ENCODE data around the gene TAF6.

Gene TAF6

DNA sequence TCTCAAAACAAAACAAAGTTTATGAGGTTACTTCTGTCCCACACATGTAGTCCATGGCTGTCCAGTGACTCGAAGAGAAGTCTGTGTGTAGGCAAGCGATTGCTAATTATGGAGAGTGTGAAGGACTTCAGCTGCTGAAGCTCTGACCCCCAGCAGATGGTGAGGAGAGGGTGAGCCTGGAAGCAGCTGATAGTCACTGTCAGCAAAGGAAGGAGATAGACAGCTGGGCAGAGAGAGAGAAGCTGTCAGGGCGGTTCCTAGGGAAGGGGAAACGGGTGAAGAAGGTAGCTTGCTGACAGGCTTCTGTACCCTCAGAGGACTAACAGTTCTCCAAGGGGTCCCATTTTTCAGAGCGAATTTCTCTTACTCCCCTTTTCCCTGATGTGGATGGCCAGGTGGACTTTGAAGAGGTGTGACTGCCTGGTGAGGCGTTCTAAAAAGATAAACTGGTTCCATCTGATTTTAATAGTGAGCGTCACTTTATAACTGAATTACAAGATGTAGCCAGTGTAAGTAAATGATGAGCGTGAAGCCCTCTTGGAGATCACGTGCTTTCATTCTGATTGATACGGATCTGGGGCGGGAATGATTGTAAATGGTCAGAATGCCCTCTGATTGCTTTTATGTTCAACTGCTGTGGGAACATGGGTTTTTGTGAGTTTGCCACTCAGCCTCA, 57.5 kb downstream of the TAF6 start:
- H3K4me3 Mint-ChIP-seq: peak overlapping the region in 1 of 3 experiments; percentile 16
- TF ChIP-seq, protein P1, sequence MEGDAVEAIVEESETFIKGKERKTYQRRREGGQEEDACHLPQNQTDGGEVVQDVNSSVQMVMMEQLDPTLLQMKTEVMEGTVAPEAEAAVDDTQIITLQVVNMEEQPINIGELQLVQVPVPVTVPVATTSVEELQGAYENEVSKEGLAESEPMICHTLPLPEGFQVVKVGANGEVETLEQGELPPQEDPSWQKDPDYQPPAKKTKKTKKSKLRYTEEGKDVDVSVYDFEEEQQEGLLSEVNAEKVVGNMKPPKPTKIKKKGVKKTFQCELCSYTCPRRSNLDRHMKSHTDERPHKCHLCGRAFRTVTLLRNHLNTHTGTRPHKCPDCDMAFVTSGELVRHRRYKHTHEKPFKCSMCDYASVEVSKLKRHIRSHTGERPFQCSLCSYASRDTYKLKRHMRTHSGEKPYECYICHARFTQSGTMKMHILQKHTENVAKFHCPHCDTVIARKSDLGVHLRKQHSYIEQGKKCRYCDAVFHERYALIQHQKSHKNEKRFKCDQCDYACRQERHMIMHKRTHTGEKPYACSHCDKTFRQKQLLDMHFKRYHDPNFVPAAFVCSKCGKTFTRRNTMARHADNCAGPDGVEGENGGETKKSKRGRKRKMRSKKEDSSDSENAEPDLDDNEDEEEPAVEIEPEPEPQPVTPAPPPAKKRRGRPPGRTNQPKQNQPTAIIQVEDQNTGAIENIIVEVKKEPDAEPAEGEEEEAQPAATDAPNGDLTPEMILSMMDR (IDR thresholded peaks at IDR 0.05; ENCODE audit: unreplicated experiment in 3 of 3): no peak
- H3K27me3 Mint-ChIP-seq (ENCODE audit: low read depth): no peaks in the 10 kb centered on the region
- H3K36me3 Mint-ChIP-seq (ENCODE audit: low read depth): peaks cover 84% of the 10 kb centered on the region
- peaks cover 3% of the 10 kb centered on the region for H3K9me3 Mint-ChIP-seq
- H3K27ac Mint-ChIP-seq: peak overlapping the region in 2 of 3 experiments; percentile 13 to 20
- peaks cover 9% of the 10 kb centered on the region for H3K4me1 Mint-ChIP-seq

DNA sequence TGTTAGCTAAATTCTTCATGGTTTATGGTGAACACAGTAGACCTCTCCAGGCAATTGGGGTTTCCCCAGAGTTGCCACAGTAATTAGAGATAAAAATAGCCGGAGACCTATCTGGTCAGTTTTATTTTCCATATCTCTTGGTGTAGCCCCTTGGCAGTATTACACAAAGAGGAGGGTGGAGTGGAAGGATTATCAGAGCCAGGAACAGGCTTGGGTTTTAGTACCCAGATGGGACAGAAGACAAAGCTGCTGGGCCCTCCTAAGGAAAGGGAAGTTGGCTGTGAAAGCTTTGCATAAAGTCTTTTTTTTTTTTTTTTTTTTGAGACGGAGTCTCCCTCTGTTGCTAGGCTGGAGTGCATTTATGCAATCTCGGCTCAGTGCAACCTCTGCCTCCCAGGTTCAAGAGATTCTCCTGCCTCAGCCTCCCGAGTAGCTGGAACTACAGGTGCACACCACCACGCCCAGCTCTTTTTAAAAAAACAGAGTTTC, 59.9 kb downstream of the TAF6 start:
- H3K9me3 Mint-ChIP-seq: peaks cover 3% of the 10 kb centered on the region
- TF ChIP-seq, protein P1 (IDR thresholded peaks at IDR 0.05; ENCODE audit: unreplicated experiment in 3 of 3): no peak
- peaks cover 66% of the 10 kb centered on the region for H3K36me3 Mint-ChIP-seq (ENCODE audit: low read depth)

More for the DNA sequence above, 59.9 kb downstream of the TAF6 start:
- Mint-ChIP-seq H3K4me1 (peaks cover 9% of the 10 kb centered on the region), H3K27me3 (ENCODE audit: low read depth) (no peaks in the 10 kb centered on the region), H3K27ac (no peak overlapping the region), H3K4me3 (no peak overlapping the region)
